Measurements from ENCODE around the gene DTNBP1.

Gene DTNBP1

DNA sequence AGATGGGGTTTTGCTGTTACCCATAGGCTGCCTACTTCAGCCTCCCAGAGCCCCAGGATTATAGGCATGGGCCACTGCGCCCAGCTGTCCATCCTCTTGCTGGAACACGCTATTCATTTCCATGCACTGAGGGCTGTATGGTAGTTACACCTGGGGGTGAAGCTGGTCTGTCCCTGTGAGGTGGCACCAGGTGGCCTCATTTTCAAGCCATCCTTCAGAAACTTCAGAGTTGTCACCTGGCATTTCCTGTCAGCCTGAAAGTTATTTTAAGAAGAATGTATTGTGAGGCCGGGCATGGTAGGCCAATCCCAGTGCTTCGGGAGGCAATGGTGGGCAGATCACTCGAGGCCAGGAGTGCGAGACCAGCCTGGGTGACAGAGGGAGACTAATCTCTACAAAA lies 147.6 kb downstream of the DTNBP1 start:
- DNase-seq (ENCODE audit: low spot score): no peak

DNA sequence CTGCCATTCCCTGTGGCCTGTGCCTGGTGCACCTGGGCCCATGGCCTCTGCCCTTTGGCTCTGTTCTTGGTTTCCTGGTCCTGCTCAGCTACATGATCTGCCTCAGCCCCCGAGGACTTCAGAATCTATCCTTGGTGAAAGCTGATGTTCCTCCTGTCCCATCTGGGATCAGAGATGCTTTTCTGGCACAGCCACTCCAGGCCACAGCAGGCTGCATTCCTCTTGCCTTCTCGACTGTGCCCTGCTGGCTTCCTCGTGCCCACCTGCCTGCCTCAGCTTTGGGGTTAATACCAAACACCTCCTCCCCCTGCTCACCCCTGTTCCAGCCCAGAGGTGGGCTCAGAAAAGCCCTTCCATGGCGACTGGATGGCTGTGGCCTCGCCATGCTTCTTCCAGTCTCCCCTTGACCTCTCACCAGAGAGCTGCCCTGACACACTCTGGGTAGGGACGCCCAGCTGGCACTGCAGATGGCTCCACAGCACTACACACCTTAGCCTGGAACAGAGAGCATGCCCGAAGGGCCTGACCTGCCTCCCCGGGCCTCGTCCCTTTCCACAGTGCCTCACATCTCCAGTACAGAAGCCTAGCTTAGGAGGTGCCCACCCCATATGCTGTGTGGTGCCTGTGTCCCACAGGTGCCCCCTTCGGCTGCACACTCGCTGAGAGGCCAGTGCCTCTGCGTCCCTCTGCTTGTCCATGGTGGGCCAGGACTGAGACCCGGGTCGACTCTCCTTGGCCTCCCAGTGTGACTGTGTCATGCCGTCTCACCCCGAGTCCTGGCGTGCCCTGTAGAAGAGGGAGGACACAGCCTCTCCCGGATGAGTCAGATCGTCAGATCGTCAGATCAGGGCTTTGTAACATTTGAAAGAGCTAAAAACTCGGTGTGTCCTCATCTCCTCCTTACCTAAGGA lies 148.8 kb downstream of the DTNBP1 start:
- no peak for DNase-seq (ENCODE audit: low spot score)

GRCh38 chr6:15513131-15513771 lies 149.6 kb downstream of the DTNBP1 start:
- no peak for DNase-seq (ENCODE audit: low spot score)

- no peak for DNase-seq (ENCODE audit: low spot score)
Observed at GRCh38 chr6:15512721-15513120, 150.1 kb downstream of the DTNBP1 start.

GRCh38 chr6:15512126-15512525 lies 150.7 kb downstream of the DTNBP1 start:
- peak; percentile 34 for DNase-seq (ENCODE audit: low spot score)

GRCh38 chr6:15511248-15512125 lies 151.3 kb downstream of the DTNBP1 start:
- DNase-seq (ENCODE audit: low spot score): no peak

- DNase-seq (ENCODE audit: low spot score): no peak
Observed at GRCh38 chr6:15510536-15511247, 152.1 kb downstream of the DTNBP1 start.

GRCh38 chr6:15510121-15510520 lies 152.7 kb downstream of the DTNBP1 start:
- no peak for DNase-seq (ENCODE audit: low spot score)

DNA sequence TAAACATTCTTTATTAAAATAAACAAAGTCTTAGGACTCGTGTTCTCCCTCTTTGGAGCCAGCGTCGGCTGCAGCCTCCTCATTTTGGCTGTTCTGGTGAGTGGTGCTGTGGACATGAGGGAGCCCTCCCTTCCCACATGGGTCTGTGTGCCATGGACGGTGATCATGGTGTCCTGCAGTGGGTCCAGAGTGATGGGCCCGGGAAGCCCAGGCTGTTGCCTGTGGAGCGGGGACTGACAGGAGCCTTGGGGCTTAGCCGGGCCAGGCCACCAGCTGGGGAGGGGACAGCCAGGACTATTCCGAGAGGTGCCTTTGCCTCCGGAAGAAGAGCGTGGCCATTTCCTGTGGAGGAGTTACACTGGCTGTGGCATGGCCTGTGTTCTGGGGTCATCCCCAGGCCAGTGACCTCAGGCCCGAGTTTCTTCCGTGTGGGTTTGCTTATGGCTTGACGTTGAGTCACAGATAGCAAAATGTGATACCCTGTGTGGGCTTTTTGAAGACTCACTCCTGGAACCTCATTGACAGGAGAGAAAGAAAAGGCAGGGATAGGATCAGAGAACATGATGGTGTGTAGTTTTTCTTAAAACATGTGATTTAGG lies 153.4 kb downstream of the DTNBP1 start:
- DNase-seq (ENCODE audit: low spot score): no peak

GRCh38 chr6:15508931-15509330 lies 153.9 kb downstream of the DTNBP1 start:
- no peak for DNase-seq (ENCODE audit: low spot score)

DNA sequence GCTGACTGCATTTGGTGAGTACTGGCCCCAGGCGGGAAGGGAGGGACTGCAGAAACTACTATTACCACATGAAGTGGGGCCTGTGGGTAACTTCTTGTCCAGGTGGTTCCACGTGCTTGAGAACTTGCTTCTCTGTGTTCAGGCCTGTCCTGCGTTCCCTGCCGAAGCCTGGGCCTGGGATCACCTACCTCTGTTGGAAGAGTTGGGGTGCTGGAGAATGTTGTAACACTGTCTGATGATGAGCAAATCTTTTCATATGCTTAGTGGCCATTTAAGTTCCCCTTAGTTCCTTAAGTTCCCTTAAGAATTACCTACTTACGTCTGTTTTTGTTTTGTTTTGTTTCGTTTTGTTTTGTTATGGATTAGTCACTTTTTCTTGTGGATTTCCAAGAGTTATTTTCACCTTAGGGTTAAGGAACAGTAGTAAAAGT lies 154.4 kb downstream of the DTNBP1 start:
- DNase-seq (ENCODE audit: low spot score): no peak

GRCh38 chr6:15507746-15508145 lies 155.1 kb downstream of the DTNBP1 start:
- no peak for DNase-seq (ENCODE audit: low spot score)

- no peak for DNase-seq (ENCODE audit: low spot score)
Observed at GRCh38 chr6:15507221-15507620, 155.6 kb downstream of the DTNBP1 start.

GRCh38 chr6:15506066-15506465 lies 156.8 kb downstream of the DTNBP1 start:
- DNase-seq (ENCODE audit: low spot score): no peak

- no peak for DNase-seq (ENCODE audit: low spot score)
Observed at GRCh38 chr6:15505463-15505918, 157.3 kb downstream of the DTNBP1 start.

DNA sequence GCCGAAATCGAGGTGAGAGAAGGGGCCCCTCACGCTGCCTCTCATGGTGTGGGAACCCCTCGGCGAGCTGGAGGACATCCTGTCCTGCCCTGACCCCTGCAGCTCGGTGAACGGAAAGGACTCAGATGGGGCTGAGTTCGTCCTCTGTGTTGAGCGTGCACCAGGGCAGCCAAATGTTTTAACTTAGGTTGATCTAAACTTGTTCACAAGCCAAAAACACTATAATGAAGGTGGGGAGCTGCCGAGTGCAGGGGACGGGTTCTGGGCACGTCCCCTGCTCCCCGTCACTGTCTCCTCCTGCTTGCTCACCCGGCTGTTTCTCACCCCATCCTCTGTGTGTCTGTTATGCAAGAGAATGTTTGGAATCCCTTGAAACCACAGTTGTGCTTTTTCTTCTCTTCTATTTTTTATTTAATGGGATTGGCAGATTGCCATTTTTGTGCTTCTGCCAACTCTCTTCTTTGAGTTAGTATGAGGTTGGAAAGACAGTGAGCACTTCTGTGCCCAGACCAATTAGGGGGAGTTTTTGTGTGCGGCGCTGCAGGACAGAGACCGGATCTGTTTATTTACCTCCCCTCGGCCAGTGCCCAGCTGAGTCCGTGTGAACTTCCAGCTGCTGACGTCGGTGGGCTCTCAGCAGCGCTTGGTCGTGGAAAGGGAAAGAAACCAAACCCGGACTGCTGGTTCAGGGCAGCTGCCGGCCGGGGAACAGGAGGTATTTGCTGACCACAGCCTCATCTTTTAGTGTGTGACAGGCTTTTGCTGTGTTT lies 158.1 kb downstream of the DTNBP1 start:
- no peak for DNase-seq (ENCODE audit: low spot score)

GRCh38 chr6:15504040-15504495 lies 158.8 kb downstream of the DTNBP1 start:
- no peak for DNase-seq (ENCODE audit: low spot score)

GRCh38 chr6:15503346-15503680 lies 159.5 kb downstream of the DTNBP1 start:
- DNase-seq (ENCODE audit: low spot score): no peak

DNA sequence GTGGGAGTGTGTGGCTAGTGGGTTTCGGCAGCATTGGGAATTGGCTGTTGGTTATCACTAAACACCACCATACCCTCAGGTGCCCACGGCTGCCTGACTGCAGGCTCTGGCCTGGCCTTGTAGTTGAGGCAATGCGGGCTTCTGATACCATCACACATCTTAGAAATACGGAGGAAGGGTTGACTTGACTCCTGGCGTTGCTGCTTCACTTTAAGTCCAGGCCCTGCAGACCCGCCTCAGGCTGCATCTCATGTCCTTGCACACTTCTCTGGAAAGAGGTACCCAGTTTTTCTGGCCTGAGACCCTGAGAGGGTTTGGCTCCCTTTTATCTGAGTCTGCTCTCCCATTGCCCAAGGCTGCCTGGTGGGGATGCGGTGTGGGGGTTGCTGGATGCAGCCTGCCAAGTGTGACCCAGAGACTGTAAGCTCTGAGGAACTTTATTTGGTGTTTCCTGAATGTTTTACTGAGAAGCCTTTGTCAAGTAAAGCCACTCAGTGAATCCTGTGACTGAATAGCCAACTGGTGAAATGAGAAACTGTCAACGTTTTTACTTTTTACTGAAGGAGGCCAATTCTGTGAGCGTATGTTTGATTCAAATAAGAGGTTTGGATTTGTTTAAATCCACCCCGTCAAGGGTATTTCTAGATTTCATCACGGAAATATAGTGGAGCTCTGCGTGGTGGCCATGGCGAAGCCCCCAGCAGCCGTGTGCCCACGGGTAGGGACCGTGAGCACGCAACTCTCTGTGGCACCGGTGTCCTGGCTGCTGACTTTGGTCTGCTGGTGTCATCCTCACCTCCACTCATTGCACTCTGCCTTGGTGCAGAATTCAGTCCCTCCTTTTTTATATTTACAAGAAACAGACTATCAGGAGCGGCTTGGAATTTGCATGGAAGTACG lies 160.1 kb downstream of the DTNBP1 start:
- DNase-seq (ENCODE audit: low spot score): no peak

Data from HuH-7 (cell line).